ENCODE data around the gene DOP1A. TPM values are rescaled to one million over a fixed set of nuclear protein-coding genes. Genes with fewer than 3 reads are reported as not detected.

The DOP1A gene
- total and polyA plus RNA-seq, 2 of the 13 experiments (the other 11 are each of a cell fraction or from before 2014, with no cell fraction given): 5.2 to 16.7 TPM

DNA sequence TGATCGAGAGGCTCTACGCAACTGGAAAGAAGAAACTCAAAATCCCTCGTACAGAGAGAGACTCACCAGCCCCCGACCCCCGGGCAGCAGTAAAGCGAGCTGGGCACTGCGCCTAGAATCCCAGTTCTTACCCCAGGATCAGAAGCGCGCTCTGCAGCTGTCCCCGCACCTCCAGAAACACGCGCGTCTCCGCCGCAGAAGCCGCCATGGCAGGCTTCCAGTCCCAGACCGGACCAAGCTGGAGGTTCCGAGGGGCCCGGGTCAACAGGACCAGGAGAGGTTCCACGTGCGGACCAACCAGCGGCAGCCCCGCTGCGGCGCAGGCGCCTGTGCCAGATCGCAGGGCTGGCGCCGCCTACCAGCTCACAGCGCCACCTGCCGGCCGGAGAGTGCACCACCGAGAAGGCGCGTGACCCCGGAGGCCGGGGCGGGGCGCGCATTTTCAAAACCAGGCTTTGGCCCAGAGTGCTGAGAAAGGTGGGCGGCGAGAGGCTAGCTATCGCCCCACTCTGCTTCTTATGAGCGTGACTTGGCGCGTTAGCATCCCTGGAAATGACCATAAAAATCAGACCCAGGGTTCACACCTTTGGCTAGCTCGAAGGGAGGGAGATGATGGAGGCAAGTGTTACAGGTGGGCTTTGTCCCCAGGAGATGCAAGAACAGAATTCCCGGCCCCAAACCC is 1.8 kb upstream of the DOP1A start, which contains the start of gene UBE3D (continued):
- TF ChIP-seq, protein P1, sequence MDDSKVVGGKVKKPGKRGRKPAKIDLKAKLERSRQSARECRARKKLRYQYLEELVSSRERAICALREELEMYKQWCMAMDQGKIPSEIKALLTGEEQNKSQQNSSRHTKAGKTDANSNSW (CRISPR knock-in tag; IDR thresholded peaks at IDR 0.05; ENCODE audit: borderline replicate concordance): 0 out of 2 replicates have a peak, but pooled peaks have one; percentile 60
- peak; percentile 39 for TF ChIP-seq U2AF1 (optimal IDR thresholded peaks at IDR 0.05; ENCODE audit: low read depth, low read length)
- 0 out of 2 replicates have a peak, but pooled peaks have one; percentile 31 for TF ChIP-seq ATF3 (CRISPR knock-in tag; IDR thresholded peaks at IDR 0.05)
- no peak for TF ChIP-seq SIX1 (CRISPR knock-in tag; IDR thresholded peaks at IDR 0.05; ENCODE audit: borderline replicate concordance)
- TF ChIP-seq FOXP1 (IDR thresholded peaks at IDR 0.05): no peak
- TF ChIP-seq FOXP1 (CRISPR knock-in tag; IDR thresholded peaks at IDR 0.05): no peak
- peak; percentile 62; the same call in 1 of the 2 replicates for TF ChIP-seq ZNF343 (CRISPR knock-in tag; IDR thresholded peaks at IDR 0.05)
- 0 out of 2 replicates have a peak, but pooled peaks have one; percentile 26 for TF ChIP-seq THYN1 (CRISPR knock-in tag; IDR thresholded peaks at IDR 0.05; ENCODE audit: borderline replicate concordance, low read depth)
- TF ChIP-seq ZNF329 (CRISPR knock-in tag; IDR thresholded peaks at IDR 0.05; ENCODE audit: low read depth): no peak
- TF ChIP-seq TMF1 (CRISPR knock-in tag; IDR thresholded peaks at IDR 0.05; ENCODE audit: low read depth): peak; percentile 82
- peak; percentile 77; the same call in 1 of the 2 replicates for TF ChIP-seq HNF1B (CRISPR knock-in tag; IDR thresholded peaks at IDR 0.05)
- no peak for TF ChIP-seq ZMYM3 (CRISPR knock-in tag; IDR thresholded peaks at IDR 0.05)
- no peak for TF ChIP-seq ZNF670 (CRISPR knock-in tag; IDR thresholded peaks at IDR 0.05; ENCODE audit: borderline replicate concordance)
- no peak for TF ChIP-seq ZNF572 (CRISPR knock-in tag; IDR thresholded peaks at IDR 0.05)
- TF ChIP-seq NFIC (IDR thresholded peaks at IDR 0.05; ENCODE audit: low read length): no peak
- TF ChIP-seq, protein P2, sequence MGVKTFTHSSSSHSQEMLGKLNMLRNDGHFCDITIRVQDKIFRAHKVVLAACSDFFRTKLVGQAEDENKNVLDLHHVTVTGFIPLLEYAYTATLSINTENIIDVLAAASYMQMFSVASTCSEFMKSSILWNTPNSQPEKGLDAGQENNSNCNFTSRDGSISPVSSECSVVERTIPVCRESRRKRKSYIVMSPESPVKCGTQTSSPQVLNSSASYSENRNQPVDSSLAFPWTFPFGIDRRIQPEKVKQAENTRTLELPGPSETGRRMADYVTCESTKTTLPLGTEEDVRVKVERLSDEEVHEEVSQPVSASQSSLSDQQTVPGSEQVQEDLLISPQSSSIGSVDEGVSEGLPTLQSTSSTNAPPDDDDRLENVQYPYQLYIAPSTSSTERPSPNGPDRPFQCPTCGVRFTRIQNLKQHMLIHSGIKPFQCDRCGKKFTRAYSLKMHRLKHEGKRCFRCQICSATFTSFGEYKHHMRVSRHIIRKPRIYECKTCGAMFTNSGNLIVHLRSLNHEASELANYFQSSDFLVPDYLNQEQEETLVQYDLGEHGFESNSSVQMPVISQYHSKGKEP (CRISPR knock-in tag; IDR thresholded peaks at IDR 0.05): no peak
- TF ChIP-seq NFKB2 (CRISPR knock-in tag; IDR thresholded peaks at IDR 0.05; ENCODE audit: borderline replicate concordance): peak; percentile 85; the same call in 1 of the 2 replicates
- no peak for TF ChIP-seq ZNF841 (CRISPR knock-in tag; IDR thresholded peaks at IDR 0.05; ENCODE audit: borderline replicate concordance)
- peak; percentile 74; the same call in 1 of the 2 replicates for TF ChIP-seq FOXK1 (CRISPR knock-in tag; IDR thresholded peaks at IDR 0.05; ENCODE audit: borderline replicate concordance, low read depth)
- no peak for TF ChIP-seq MATR3 (CRISPR knock-in tag; IDR thresholded peaks at IDR 0.05)
- TF ChIP-seq ZNF484 (CRISPR knock-in tag; IDR thresholded peaks at IDR 0.05; ENCODE audit: borderline replicate concordance, low read depth): no peak
- peak; percentile 42; the same call in 1 of the 2 replicates for TF ChIP-seq ZNF44 (CRISPR knock-in tag; IDR thresholded peaks at IDR 0.05)
- TF ChIP-seq, protein P3, sequence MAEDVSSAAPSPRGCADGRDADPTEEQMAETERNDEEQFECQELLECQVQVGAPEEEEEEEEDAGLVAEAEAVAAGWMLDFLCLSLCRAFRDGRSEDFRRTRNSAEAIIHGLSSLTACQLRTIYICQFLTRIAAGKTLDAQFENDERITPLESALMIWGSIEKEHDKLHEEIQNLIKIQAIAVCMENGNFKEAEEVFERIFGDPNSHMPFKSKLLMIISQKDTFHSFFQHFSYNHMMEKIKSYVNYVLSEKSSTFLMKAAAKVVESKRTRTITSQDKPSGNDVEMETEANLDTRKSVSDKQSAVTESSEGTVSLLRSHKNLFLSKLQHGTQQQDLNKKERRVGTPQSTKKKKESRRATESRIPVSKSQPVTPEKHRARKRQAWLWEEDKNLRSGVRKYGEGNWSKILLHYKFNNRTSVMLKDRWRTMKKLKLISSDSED (CRISPR knock-in tag; IDR thresholded peaks at IDR 0.05): no peak
- peak; percentile 76; the same call in 1 of the 2 replicates for TF ChIP-seq MTA1 (CRISPR knock-in tag; IDR thresholded peaks at IDR 0.05; ENCODE audit: borderline replicate concordance)
- TF ChIP-seq ZBTB21 (CRISPR knock-in tag; IDR thresholded peaks at IDR 0.05): no peak
- peak; percentile 37; the same call in 1 of the 2 replicates for TF ChIP-seq SOX5 (CRISPR knock-in tag; IDR thresholded peaks at IDR 0.05; ENCODE audit: borderline replicate concordance)
- TF ChIP-seq ZNF615 (CRISPR knock-in tag; IDR thresholded peaks at IDR 0.05; ENCODE audit: borderline replicate concordance): no peak
